ENCODE measurements around the gene CHD8. TPM values are rescaled to one million over a fixed set of nuclear protein-coding genes. Genes with fewer than 3 reads are reported as not detected.

Gene CHD8
- total and polyA plus RNA-seq, 2 of the 13 experiments (the other 11 are each of a cell fraction or from before 2014, with no cell fraction given), result 35.1 to 79.6 TPM

- TF ChIP-seq ZBTB44 (CRISPR knock-in tag; IDR thresholded peaks at IDR 0.05), result no peak
- TF ChIP-seq ZBTB8A (CRISPR knock-in tag; IDR thresholded peaks at IDR 0.05; ENCODE audit: borderline replicate concordance, low read depth), result no peak
- no peak for TF ChIP-seq ZC3H4 (CRISPR knock-in tag; IDR thresholded peaks at IDR 0.05; ENCODE audit: borderline replicate concordance)
- no peak for TF ChIP-seq ZMYM4 (CRISPR knock-in tag; IDR thresholded peaks at IDR 0.05)
- TF ChIP-seq SETDB1 (CRISPR knock-in tag; IDR thresholded peaks at IDR 0.05; ENCODE audit: borderline replicate concordance), result no peak
- TF ChIP-seq TRIM24 (CRISPR knock-in tag; IDR thresholded peaks at IDR 0.05), result no peak
- TF ChIP-seq ZNF496 (CRISPR knock-in tag; IDR thresholded peaks at IDR 0.05; ENCODE audit: insufficient replicate concordance), result no peak
- no peak for TF ChIP-seq ZNF276 (CRISPR knock-in tag; IDR thresholded peaks at IDR 0.05; ENCODE audit: low read depth)
- no peak for TF ChIP-seq ZNF562 (CRISPR knock-in tag; IDR thresholded peaks at IDR 0.05; ENCODE audit: borderline replicate concordance)
- no peak for TF ChIP-seq MXD3 (CRISPR knock-in tag; IDR thresholded peaks at IDR 0.05)
- TF ChIP-seq ZNF431 (CRISPR knock-in tag; IDR thresholded peaks at IDR 0.05; ENCODE audit: borderline replicate concordance, low read depth), result 0 out of 2 replicates have a peak, but pooled peaks have one; percentile 15
- TF ChIP-seq MAFF (IDR thresholded peaks at IDR 0.05; ENCODE audit: low read depth, low read length), result no peak
- no peak; the same call in 1 of the 2 replicates for TF ChIP-seq HDAC1 (CRISPR knock-in tag; IDR thresholded peaks at IDR 0.05)
- 0 out of 2 replicates have a peak, but pooled peaks have one; percentile 72 for TF ChIP-seq EZH2 (conservative IDR thresholded peaks at IDR 0.05; ENCODE audit: low read depth, low read length)
- TF ChIP-seq MXD1 (CRISPR knock-in tag; IDR thresholded peaks at IDR 0.05), result no peak
- TF ChIP-seq HNRNPLL (IDR thresholded peaks at IDR 0.05; ENCODE audit: low read depth, low read length, poor library complexity, severe bottlenecking), result no peak
- TF ChIP-seq RFX3 (CRISPR knock-in tag; IDR thresholded peaks at IDR 0.05), result no peak
- TF ChIP-seq TBX2 (CRISPR knock-in tag; IDR thresholded peaks at IDR 0.05; ENCODE audit: borderline replicate concordance), result peak; percentile 11; the same call in 1 of the 2 replicates
- no peak for TF ChIP-seq ZUFSP (CRISPR knock-in tag; IDR thresholded peaks at IDR 0.05; ENCODE audit: borderline replicate concordance)
- TF ChIP-seq ZNF143 (CRISPR knock-in tag; IDR thresholded peaks at IDR 0.05), result no peak
Observed at GRCh38 chr14:21382886-21383847, 72.8 kb downstream of the CHD8 start (continued).
